Loucy (cell line): ENCODE measurements around the gene GPC2.

Source experiments
- H2AFZ ChIP-seq: fragments of 200-600 bp; sonication (generic); 2 replicates; pipeline ENCODE4 v1.6.0; 2016; ENCODE audit warnings: antibody characterized with exemption, mild to moderate bottlenecking, low read length, moderate library complexity
- H3F3A ChIP-seq: fragments of 200-600 bp; 2 replicates; pipeline ENCODE4 v1.6.0; 2016; ENCODE audit warnings: antibody characterized with exemption, low read depth, mild to moderate bottlenecking
- H3K27me3 ChIP-seq: fragments of 200-600 bp; sonication (generic); 2 replicates; pipeline ENCODE4 v1.6.1; 2014; ENCODE audit warnings: low read length, mild to moderate bottlenecking; ENCODE audit not compliant: insufficient read depth, poor library complexity, severe bottlenecking
- H3K36me3 ChIP-seq: fragments of 200-600 bp; sonication (generic); 2 replicates; pipeline ENCODE4 v1.6.1; 2016; ENCODE audit warnings: low read length; ENCODE audit not compliant: insufficient read depth
- H3K4me1 ChIP-seq: fragments of 200-600 bp; sonication (generic); 2 replicates; pipeline ENCODE4 v1.5.1; 2014; ENCODE audit warnings: low read length, mild to moderate bottlenecking; ENCODE audit not compliant: insufficient read depth, poor library complexity, severe bottlenecking
- H3K4me2 ChIP-seq: fragments of 200-600 bp; sonication (generic); 2 replicates; pipeline ENCODE4 v1.6.0; 2014; ENCODE audit warnings: antibody characterized with exemption, low read length, low read depth, mild to moderate bottlenecking; ENCODE audit not compliant: poor library complexity, severe bottlenecking
- H3K4me3 ChIP-seq: fragments of 200-600 bp; sonication (generic); 2 replicates; pipeline ENCODE4 v1.5.1; 2014; ENCODE audit warnings: low read length, mild to moderate bottlenecking, mixed read lengths; ENCODE audit not compliant: poor library complexity, severe bottlenecking
- H3K79me2 ChIP-seq: fragments of 200-600 bp; sonication (generic); 2 replicates; pipeline ENCODE4 v1.6.1; 2014; ENCODE audit warnings: low read length; ENCODE audit not compliant: insufficient read depth
- H3K9ac ChIP-seq: fragments of 200-600 bp; sonication (generic); 2 replicates; pipeline ENCODE4 v1.6.0; 2014; ENCODE audit warnings: mild to moderate bottlenecking, low read depth, low read length, moderate library complexity; ENCODE audit not compliant: poor library complexity, severe bottlenecking
- H3K9me2 ChIP-seq: fragments of 200-600 bp; sonication (generic); replicated peaks from 2 replicates; pipeline ENCODE4 v1.6.1; 2016; ENCODE audit warnings: low read depth, low read length, mixed read lengths
- H3K9me3 ChIP-seq: fragments of 200-600 bp; sonication (generic); 2 replicates; pipeline ENCODE4 v1.6.1; 2014; ENCODE audit warnings: mild to moderate bottlenecking, antibody characterized with exemption, low read length, low read depth; ENCODE audit not compliant: insufficient read depth
- H4K20me1 ChIP-seq: fragments of 200-600 bp; sonication (generic); 2 replicates; pipeline ENCODE4 v1.6.0; 2014; ENCODE audit warnings: antibody characterized with exemption, low read length, mild to moderate bottlenecking; ENCODE audit not compliant: insufficient read depth, poor library complexity, severe bottlenecking
- CTCF ChIP-seq: fragments of 200-600 bp; sonication (generic); conservative IDR thresholded peaks from 2 replicates; pipeline ENCODE4 v1.5.1; 2014; ENCODE audit warnings: mild to moderate bottlenecking, antibody characterized with exemption, low read length
- EZH2phosphoT487 ChIP-seq: fragments of 200-600 bp; IDR thresholded peaks from 2 replicates; pipeline ENCODE4 v1.6.1; 2018; ENCODE audit warnings: antibody characterized with exemption, mild to moderate bottlenecking, moderate library complexity, borderline replicate concordance

GPC2 gene

GRCh38 chr7:100174582-100174981 is 2.6 kb downstream of the GPC2 start:
- H3K9ac ChIP-seq, result no peak overlapping the region
- H4K20me1 ChIP-seq, result peaks cover 4% of the 10 kb centered on the region
- H3K36me3 ChIP-seq, result no peaks in the 10 kb centered on the region
- H3K27me3 ChIP-seq, result no peaks in the 10 kb centered on the region
- H3K9me3 ChIP-seq, result no peaks in the 10 kb centered on the region
- no peak for TF ChIP-seq EZH2phosphoT487
- no peak for TF ChIP-seq CTCF
- no peaks in the 10 kb centered on the region for H3F3A ChIP-seq
- no peaks in the 10 kb centered on the region for H3K9me2 ChIP-seq
- H3K4me1 ChIP-seq, result peaks cover 17% of the 10 kb centered on the region
- peak overlapping the region; percentile 94 for H3K4me2 ChIP-seq
- no peak overlapping the region for H2AFZ ChIP-seq
- peaks cover 25% of the 10 kb centered on the region for H3K79me2 ChIP-seq
- no peak overlapping the region for H3K4me3 ChIP-seq

- H4K20me1 ChIP-seq, result peaks cover 4% of the 10 kb centered on the region
- H2AFZ ChIP-seq, result no peak overlapping the region
- TF ChIP-seq EZH2phosphoT487 (no peak), CTCF (no peak)
- H3K9me3 ChIP-seq, result no peaks in the 10 kb centered on the region
- peaks cover 17% of the 10 kb centered on the region for H3K4me1 ChIP-seq
- H3K4me3 ChIP-seq, result no peak overlapping the region
- no peaks in the 10 kb centered on the region for H3K9me2 ChIP-seq
- peaks cover 25% of the 10 kb centered on the region for H3K79me2 ChIP-seq
- H3F3A ChIP-seq, result no peaks in the 10 kb centered on the region
- no peaks in the 10 kb centered on the region for H3K36me3 ChIP-seq
- H3K27me3 ChIP-seq, result no peaks in the 10 kb centered on the region
- H3K9ac ChIP-seq, result no peak overlapping the region
- peak overlapping the region; percentile 94 for H3K4me2 ChIP-seq
Measured at GRCh38 chr7:100173806-100174495, 3.2 kb downstream of the GPC2 start.

- no peaks in the 10 kb centered on the region for H3K27me3 ChIP-seq
- peaks cover 20% of the 10 kb centered on the region for H3K4me1 ChIP-seq
- no peak overlapping the region for H3K9ac ChIP-seq
Measured at GRCh38 chr7:100171840-100172239, 5.3 kb downstream of the GPC2 start.

More at GRCh38 chr7:100171840-100172239, 5.3 kb downstream of the GPC2 start:
- Histone ChIP-seq H4K20me1 (peaks cover 4% of the 10 kb centered on the region), H3K9me3 (no peaks in the 10 kb centered on the region), H3K4me2 (no peak overlapping the region), H3K36me3 (no peaks in the 10 kb centered on the region), H3K9me2 (no peaks in the 10 kb centered on the region), H3F3A (no peaks in the 10 kb centered on the region), H2AFZ (no peak overlapping the region), H3K4me3 (no peak overlapping the region), H3K79me2 (peaks cover 22% of the 10 kb centered on the region)
- no peak for TF ChIP-seq EZH2phosphoT487
- no peak for TF ChIP-seq CTCF
